ENCODE measurements around the gene TMEM88.

TMEM88 gene

GRCh38 chr17:7878234-7878633 lies 23.4 kb downstream of the TMEM88 start:
- Mint-ChIP-seq H3K4me3 (no peak overlapping the region), H3K27ac (no peak overlapping the region), H3K4me1 (no peaks in the 10 kb centered on the region), H3K9me3 (no peaks in the 10 kb centered on the region), H3K27me3 (ENCODE audit: low read depth, poor library complexity) (no peaks in the 10 kb centered on the region), H3K36me3 (ENCODE audit: low read depth) (peaks cover 32% of the 10 kb centered on the region)
- no peak for TF ChIP-seq CTCF (IDR thresholded peaks at IDR 0.05)
- DNase-seq: no peak

- Mint-ChIP-seq H3K4me3 (no peak overlapping the region), H3K36me3 (ENCODE audit: low read depth) (peaks cover 19% of the 10 kb centered on the region), H3K9me3 (no peaks in the 10 kb centered on the region), H3K4me1 (peaks cover 5% of the 10 kb centered on the region), H3K27me3 (ENCODE audit: low read depth, poor library complexity) (no peaks in the 10 kb centered on the region), H3K27ac (no peak overlapping the region)
- DNase-seq: no peak
- no peak for TF ChIP-seq CTCF (IDR thresholded peaks at IDR 0.05)
Measured at GRCh38 chr17:7880076-7880868, 25.4 kb downstream of the TMEM88 start.

- H3K9me3 Mint-ChIP-seq: no peaks in the 10 kb centered on the region
- no peak for TF ChIP-seq CTCF (IDR thresholded peaks at IDR 0.05)
- H3K4me1 Mint-ChIP-seq: peaks cover 5% of the 10 kb centered on the region
- no peaks in the 10 kb centered on the region for H3K27me3 Mint-ChIP-seq (ENCODE audit: low read depth, poor library complexity)
- no peak for DNase-seq
- peaks cover 8% of the 10 kb centered on the region for H3K36me3 Mint-ChIP-seq (ENCODE audit: low read depth)
- no peak overlapping the region for H3K27ac Mint-ChIP-seq
- no peak overlapping the region for H3K4me3 Mint-ChIP-seq
Measured at GRCh38 chr17:7881276-7882054, 26.6 kb downstream of the TMEM88 start.

GRCh38 chr17:7882068-7882467 lies 27.2 kb downstream of the TMEM88 start:
- Mint-ChIP-seq H3K9me3 (no peaks in the 10 kb centered on the region), H3K4me3 (no peak overlapping the region), H3K27me3 (ENCODE audit: low read depth, poor library complexity) (no peaks in the 10 kb centered on the region), H3K27ac (no peak overlapping the region), H3K4me1 (peaks cover 5% of the 10 kb centered on the region), H3K36me3 (ENCODE audit: low read depth) (peaks cover 4% of the 10 kb centered on the region)
- TF ChIP-seq CTCF (IDR thresholded peaks at IDR 0.05): no peak
- DNase-seq: no peak

GRCh38 chr17:7882629-7883028 lies 27.8 kb downstream of the TMEM88 start:
- Mint-ChIP-seq H3K4me1 (peaks cover 5% of the 10 kb centered on the region), H3K4me3 (no peak overlapping the region), H3K9me3 (no peaks in the 10 kb centered on the region), H3K27me3 (ENCODE audit: low read depth, poor library complexity) (no peaks in the 10 kb centered on the region), H3K36me3 (ENCODE audit: low read depth) (peaks cover under 1% of the 10 kb centered on the region), H3K27ac (no peak overlapping the region)
- DNase-seq: no peak
- no peak for TF ChIP-seq CTCF (IDR thresholded peaks at IDR 0.05)

Measured in nephron progenitor cell (in vitro differentiated cells).